ENCODE measurements around the gene PPP5C.

The PPP5C gene

GRCh38 chr19:46423188-46423587, 76.3 kb downstream of the PPP5C start:
- H3K4me3 ChIP-seq (replicated peaks; ENCODE audit: low read depth, low read length): no peak overlapping the region
- no peaks in the 10 kb centered on the region for H3K36me3 ChIP-seq (ENCODE audit: control insufficient read depth, insufficient read depth, low read length)
- no peak for DNase-seq (ENCODE audit: extremely low read depth, insufficient read length)
- peaks cover under 1% of the 10 kb centered on the region; the same call in 1 of the 2 replicates for H3K27me3 ChIP-seq (replicated peaks; ENCODE audit: control insufficient read depth, insufficient read depth, low read length)
- TF ChIP-seq CTCF (IDR thresholded peaks at IDR 0.05; ENCODE audit: insufficient read depth, low read length, poor library complexity, severe bottlenecking): no peak

- Histone ChIP-seq H3K27me3 (replicated peaks; ENCODE audit: control insufficient read depth, insufficient read depth, low read length) (peaks cover 1% of the 10 kb centered on the region; the same call in 1 of the 2 replicates), H3K4me3 (replicated peaks; ENCODE audit: low read depth, low read length) (no peak overlapping the region), H3K36me3 (ENCODE audit: control insufficient read depth, insufficient read depth, low read length) (no peaks in the 10 kb centered on the region)
- DNase-seq (ENCODE audit: extremely low read depth, insufficient read length): no peak
- no peak for TF ChIP-seq CTCF (IDR thresholded peaks at IDR 0.05; ENCODE audit: insufficient read depth, low read length, poor library complexity, severe bottlenecking)
Measured at GRCh38 chr19:46426035-46426505, 79.2 kb downstream of the PPP5C start.

- peaks cover 1% of the 10 kb centered on the region; the same call in 1 of the 2 replicates for H3K27me3 ChIP-seq (replicated peaks; ENCODE audit: control insufficient read depth, insufficient read depth, low read length)
- H3K36me3 ChIP-seq (ENCODE audit: control insufficient read depth, insufficient read depth, low read length): no peaks in the 10 kb centered on the region
- no peak for DNase-seq (ENCODE audit: extremely low read depth, insufficient read length)
- no peak overlapping the region for H3K4me3 ChIP-seq (replicated peaks; ENCODE audit: low read depth, low read length)
- TF ChIP-seq CTCF (IDR thresholded peaks at IDR 0.05; ENCODE audit: insufficient read depth, low read length, poor library complexity, severe bottlenecking): no peak
Measured at GRCh38 chr19:46426506-46427162, 79.7 kb downstream of the PPP5C start.

GRCh38 chr19:46427518-46428045, 80.7 kb downstream of the PPP5C start:
- no peak for DNase-seq (ENCODE audit: extremely low read depth, insufficient read length)
- no peak for TF ChIP-seq CTCF (IDR thresholded peaks at IDR 0.05; ENCODE audit: insufficient read depth, low read length, poor library complexity, severe bottlenecking)
- H3K4me3 ChIP-seq (replicated peaks; ENCODE audit: low read depth, low read length): no peak overlapping the region
- no peaks in the 10 kb centered on the region for H3K36me3 ChIP-seq (ENCODE audit: control insufficient read depth, insufficient read depth, low read length)
- peaks cover 1% of the 10 kb centered on the region; the same call in 1 of the 2 replicates for H3K27me3 ChIP-seq (replicated peaks; ENCODE audit: control insufficient read depth, insufficient read depth, low read length)

- TF ChIP-seq CTCF (IDR thresholded peaks at IDR 0.05; ENCODE audit: insufficient read depth, low read length, poor library complexity, severe bottlenecking): no peak
- H3K4me3 ChIP-seq (replicated peaks; ENCODE audit: low read depth, low read length): no peak within 1 kb of the TSS
- peaks cover 1% of the 10 kb centered on the region; the same call in 1 of the 2 replicates for H3K27me3 ChIP-seq (replicated peaks; ENCODE audit: control insufficient read depth, insufficient read depth, low read length)
- H3K36me3 ChIP-seq (ENCODE audit: control insufficient read depth, insufficient read depth, low read length): no peaks in the 10 kb centered on the region
- peak; percentile 70 for DNase-seq (ENCODE audit: extremely low read depth, insufficient read length)
Measured at GRCh38 chr19:46428239-46429135, 81.6 kb downstream of the PPP5C start, which contains the start of gene PNMA8C. Gene PNMA8C, minus strand, starts transcription at chr19:46428936. Its CDS starts 577 bp downstream, at chr19:46428359.
